H1 (cell line): ENCODE results near the gene ZNF385B. TPM values are rescaled to one million over a fixed set of nuclear protein-coding genes. Genes with fewer than 3 reads are reported as not detected.

Source experiments
- CTCF ChIA-PET: fragments of 300-600 bp; sonication (Branson Sonifier 250); formaldehyde crosslinking; loops from one replicate; lab custom pipeline; 2021; ENCODE audit not compliant: partially characterized antibody; lab: Charles Lee
- POLR2A ChIA-PET: fragments of 300-600 bp; sonication (Branson Sonifier 250); formaldehyde crosslinking; loops from one replicate; lab custom pipeline; 2021; ENCODE audit warnings: inconsistent platforms; ENCODE audit not compliant: partially characterized antibody; lab: Charles Lee
- DNase-seq, 2 experiments: peaks; one replicate each; pipeline versions ENCODE4 v3.0.0 to v3.0.0-alpha.2; 2010 to 2022; ENCODE audit warnings: low spot score in 2 of 2, low read depth in 1 of 2, mixed read lengths in 1 of 2
- FAIRE-seq: peaks from 2 replicates; lab custom pipeline; 2011; peaks lifted over from hg19 to GRCh38; lab: Jason Lieb, UNC
- H2AFZ ChIP-seq: 2 replicates; pipeline ENCODE4 v1.8.1; 2012; ENCODE audit warnings: low read length, inconsistent platforms
- H2AK5ac ChIP-seq: 2 replicates; pipeline ENCODE4 v1.6.1; 2013; ENCODE audit warnings: low read depth, low read length
- H2BK120ac ChIP-seq: replicated peaks from 2 replicates; pipeline ENCODE3; 2013; ENCODE audit warnings: low read depth, low read length, inconsistent platforms
- H2BK12ac ChIP-seq: 2 replicates; pipeline ENCODE4 v1.6.1; 2013; ENCODE audit warnings: low read depth, low read length
- H2BK15ac ChIP-seq: 2 replicates; pipeline ENCODE4 v1.6.1; 2013; ENCODE audit warnings: low read length
- H2BK20ac ChIP-seq: 2 replicates; pipeline ENCODE4 v1.6.1; 2013; ENCODE audit warnings: low read length
- H2BK5ac ChIP-seq: 2 replicates; pipeline ENCODE4 v1.6.1; 2013; ENCODE audit warnings: low read depth, low read length
- H3K14ac ChIP-seq: 2 replicates; pipeline ENCODE4 v1.6.1; 2013; ENCODE audit warnings: inconsistent platforms; ENCODE audit not compliant: insufficient read length
- H3K18ac ChIP-seq: 2 replicates; pipeline ENCODE4 v1.6.1; 2013; ENCODE audit warnings: low read length; ENCODE audit errors: extremely low read depth
- H3K23ac ChIP-seq: 2 replicates; pipeline ENCODE4 v1.6.1; 2013; ENCODE audit warnings: inconsistent platforms; ENCODE audit not compliant: insufficient read length
- H3K23me2 ChIP-seq: 2 replicates; pipeline ENCODE4 v1.6.1; 2013; ENCODE audit warnings: low read depth, low read length
- H3K27ac ChIP-seq: 2 replicates; pipeline ENCODE4 v1.6.1; 2011; ENCODE audit warnings: low read depth, low read length, inconsistent platforms
- H3K27me3 ChIP-seq, 4 experiments: replicated peaks in 1 of 4; 1 replicate in 1 of 4; 2 replicates in 3 of 4; pipeline versions ENCODE4 v1.6.1 to v1.8.1; 2011 to 2013; ENCODE audit warnings: low read length in 3 of 4, mild to moderate bottlenecking in 3 of 4, inconsistent platforms in 2 of 4, mixed read lengths in 2 of 4, moderate library complexity in 1 of 4; ENCODE audit not compliant: control insufficient read depth in 3 of 4, insufficient read depth in 3 of 4; ENCODE audit errors: extremely low read depth in 1 of 4
- H3K36me3 ChIP-seq, 4 experiments: 2 replicates each; pipeline versions ENCODE4 v1.6.1 to v1.8.1; 2011 to 2013; ENCODE audit warnings: mild to moderate bottlenecking in 4 of 4, low read length in 3 of 4, moderate library complexity in 2 of 4, control low read depth in 1 of 4, inconsistent platforms in 1 of 4; ENCODE audit not compliant: insufficient read depth in 4 of 4, control insufficient read depth in 2 of 4
- H3K4ac ChIP-seq: replicated peaks from 2 replicates; pipeline ENCODE3; 2013; ENCODE audit warnings: low read length, low read depth, mixed read lengths, inconsistent platforms; ENCODE audit not compliant: insufficient read length
- H3K4me1 ChIP-seq, 4 experiments: replicated peaks in 1 of 4; 1 replicate in 1 of 4; 2 replicates in 3 of 4; pipeline versions ENCODE4 v1.6.1 to v1.8.1; 2011 to 2013; ENCODE audit warnings: low read length in 3 of 4, inconsistent platforms in 2 of 4, mixed read lengths in 1 of 4; ENCODE audit not compliant: insufficient read depth in 4 of 4, control insufficient read depth in 3 of 4
- H3K4me2 ChIP-seq, 2 experiments: 2 replicates each; pipeline versions ENCODE4 v1.6.1 to v1.8.1; 2011 to 2013; ENCODE audit warnings: low read depth in 2 of 2, low read length in 2 of 2, control low read depth in 1 of 2, inconsistent platforms in 1 of 2, mild to moderate bottlenecking in 1 of 2; ENCODE audit not compliant: insufficient read depth in 1 of 2
- H3K4me3 ChIP-seq, 4 experiments: fragments of 200-600, 300-600 bp in 1 of 4; sonication (generic), shearing (Covaris generic), sonication (Bioruptor Twin) in 1 of 4; 2 replicates each; pipeline versions ENCODE4 v1.5.1 to v1.8.1; 2011 to 2016; ENCODE audit warnings: low read length in 4 of 4, low read depth in 3 of 4, control low read depth in 2 of 4, inconsistent platforms in 2 of 4, mild to moderate bottlenecking in 2 of 4, mixed read lengths in 1 of 4, moderate library complexity in 1 of 4; ENCODE audit not compliant: insufficient read depth in 2 of 4; ENCODE audit errors: extremely low read depth in 1 of 4
- H3K56ac ChIP-seq: replicated peaks from 2 replicates; pipeline ENCODE3; 2013; ENCODE audit warnings: low read depth, mild to moderate bottlenecking, mixed read lengths, low read length, inconsistent platforms; ENCODE audit not compliant: insufficient read length
- H3K79me1 ChIP-seq: 2 replicates; pipeline ENCODE4 v1.6.1; 2013; ENCODE audit warnings: low read depth, low read length, control low read depth
- H3K79me2 ChIP-seq, 2 experiments: 2 replicates each; pipeline versions ENCODE4 v1.6.1 to v1.8.1; 2012 to 2013; ENCODE audit warnings: low read length in 2 of 2, mild to moderate bottlenecking in 2 of 2, inconsistent platforms in 1 of 2; ENCODE audit not compliant: insufficient read depth in 2 of 2, control insufficient read depth in 1 of 2
- H3K9ac ChIP-seq, 4 experiments: replicated peaks in 1 of 4; 1 replicate in 1 of 4; 2 replicates in 3 of 4; pipeline versions ENCODE4 v1.6.1 to v1.8.1; 2011 to 2013; ENCODE audit warnings: low read depth in 3 of 4, low read length in 3 of 4, control low read depth in 2 of 4, mild to moderate bottlenecking in 2 of 4, moderate library complexity in 2 of 4, inconsistent platforms in 1 of 4; ENCODE audit errors: extremely low read depth in 1 of 4
- H3K9me3 ChIP-seq, 2 experiments: 2 replicates each; pipeline versions ENCODE4 v1.6.1 to v1.8.1; 2012 to 2013; ENCODE audit warnings: mild to moderate bottlenecking in 2 of 2, moderate library complexity in 2 of 2, control low read depth in 1 of 2, inconsistent platforms in 1 of 2, low read depth in 1 of 2, low read length in 1 of 2, mixed read lengths in 1 of 2; ENCODE audit not compliant: insufficient read depth in 2 of 2
- H4K20me1 ChIP-seq, 2 experiments: replicated peaks in 1 of 2; 2 replicates each; pipeline versions ENCODE3 to v1.8.1; 2011 to 2013; ENCODE audit warnings: inconsistent platforms in 2 of 2, low read length in 2 of 2, mild to moderate bottlenecking in 1 of 2; ENCODE audit not compliant: insufficient read depth in 2 of 2, control insufficient read depth in 1 of 2
- H4K5ac ChIP-seq: 2 replicates; pipeline ENCODE4 v1.6.1; 2013; ENCODE audit warnings: low read length, low read depth, mixed read lengths, inconsistent platforms; ENCODE audit not compliant: insufficient read length
- H4K8ac ChIP-seq: 2 replicates; pipeline ENCODE4 v1.8.0; 2013; ENCODE audit warnings: mild to moderate bottlenecking, moderate library complexity, low read length, inconsistent platforms; ENCODE audit not compliant: insufficient read depth; ENCODE audit errors: extremely low read depth
- H4K91ac ChIP-seq: replicated peaks from 2 replicates; pipeline ENCODE3; 2013; ENCODE audit warnings: low read length, mixed read lengths, inconsistent platforms; ENCODE audit not compliant: insufficient read length
- CTCF ChIP-seq, 3 experiments: IDR thresholded peaks; 1 replicate in 2 of 3; 2 replicates in 1 of 3; pipeline versions ENCODE4 v1.5.1 to v1.6.1; 2011; ENCODE audit warnings: low read length in 3 of 3, mild to moderate bottlenecking in 3 of 3, inconsistent platforms in 2 of 3, low read depth in 1 of 3, moderate library complexity in 1 of 3; ENCODE audit not compliant: insufficient read depth in 1 of 3; ENCODE audit errors: control extremely low read depth in 1 of 3
- RAD21 ChIP-seq, 2 experiments: IDR thresholded peaks in 1 of 2; conservative IDR thresholded peaks in 1 of 2; 2 replicates each; pipeline ENCODE4 v1.6.1; 2011; ENCODE audit warnings: low read depth in 2 of 2, low read length in 2 of 2, improper control_type of control experiment in 1 of 2, inconsistent platforms in 1 of 2, mild to moderate bottlenecking in 1 of 2, moderate library complexity in 1 of 2
- ZNF274 ChIP-seq: IDR thresholded peaks from 2 replicates; pipeline ENCODE4 v1.7.0; 2012; ENCODE audit warnings: low read length, borderline replicate concordance; ENCODE audit errors: extremely low read depth
- WGBS, 2 experiments: shearing (Covaris generic) in 1 of 2; methylation state at CpG; one replicate each; pipeline versions ENCODE4 v1.1.6 to v1.1.7; 2013 to 2015; ENCODE audit warnings: low lambda C conversion rate in 2 of 2, mixed read lengths in 2 of 2, inconsistent platforms in 1 of 2, low coverage in 1 of 2, missing lambda C conversion rate in 1 of 2; ENCODE audit not compliant: insufficient replicate concordance in 2 of 2, insufficient coverage in 1 of 2, insufficient read length in 1 of 2; ENCODE audit errors: extremely low coverage in 1 of 2, missing lambda C conversion rate in 1 of 2; 5-methylcytosine and 5-hydroxymethylcytosine counted together
- polyA plus RNA-seq, 7 experiments: library from polyadenylated mRNA; depleted of rRNA in 3 of 7; stranded (reverse) in 5 of 7; unstranded in 2 of 7; fragments of >200 nt in 5 of 7; fragments of 200-250 nt in 2 of 7; gene quantifications; 1 replicate in 5 of 7; 2 replicates in 1 of 7; 4 replicates in 1 of 7; pipeline versions ENCODE4 v1.2.1 to v1.2.3, GENCODE V29; 2011 to 2013; ENCODE audit warnings: missing spikeins in 2 of 7, mixed read lengths in 2 of 7
- total RNA-seq: library from RNA; stranded (reverse); fragmentation: NEBNext Ultra II Directional; extraction: Animal tissue kit (Norgen Biotek cat#: 25700); gene quantifications from 2 replicates; pipeline ENCODE4 v1.2.1, GENCODE V29; 2021

Gene ZNF385B
- total and polyA plus RNA-seq, 2 of the 8 experiments (the other 6 are each of a cell fraction or from before 2014, with no cell fraction given), result 1.1 to 3.7 TPM

DNA sequence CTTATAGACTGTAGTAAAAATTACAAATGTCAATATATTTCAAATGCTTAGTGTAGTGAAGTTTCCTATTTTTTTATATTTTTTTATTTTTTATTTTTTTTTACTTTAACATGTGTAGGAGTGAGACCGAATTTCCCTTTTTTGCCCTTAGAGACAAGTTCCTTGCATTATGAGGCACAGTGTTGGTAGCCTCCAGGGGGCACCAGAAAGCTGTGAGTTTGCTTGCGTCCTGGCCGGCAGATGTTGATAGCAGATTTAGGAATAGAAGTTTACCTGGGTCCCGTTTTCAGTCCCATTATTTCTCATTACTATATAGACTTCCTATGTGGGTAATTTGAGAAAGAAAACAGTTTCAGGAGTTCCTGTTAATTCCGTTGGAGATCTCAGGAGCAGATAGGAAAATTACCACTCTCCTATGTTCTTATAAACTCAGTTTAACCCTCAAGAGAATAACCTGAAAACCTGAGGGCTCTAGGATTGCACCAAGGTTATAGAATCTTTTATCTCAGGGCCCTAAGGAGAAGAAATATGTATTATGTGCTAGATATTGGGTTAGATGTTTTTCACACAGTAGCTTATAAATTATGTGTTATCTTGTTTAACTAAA is 439.3 kb downstream of the ZNF385B start:
- WGBS, 2 experiments, result 33% methylated on average over 5 of the region's 5 CpGs; no CpG with 5 or more reads in 1 of the 2 experiments
- H2BK12ac ChIP-seq, result no peak overlapping the region
- no peak overlapping the region for H3K56ac ChIP-seq

More for the DNA sequence above, 439.3 kb downstream of the ZNF385B start:
- Histone ChIP-seq H3K36me3 (no peaks in the 10 kb centered on the region), H2AFZ (no peak overlapping the region), H3K4me2 (no peak overlapping the region), H4K8ac (no peak overlapping the region), H4K5ac (no peak overlapping the region), H3K4ac (no peak overlapping the region), H2BK15ac (no peak overlapping the region), H3K27ac (no peak overlapping the region), H3K27me3 (no peaks in the 10 kb centered on the region), H3K9ac (no peak overlapping the region), H3K4me1 (no peaks in the 10 kb centered on the region), H3K79me2 (no peaks in the 10 kb centered on the region), H2BK120ac (no peak overlapping the region), H3K18ac (no peak overlapping the region), H2BK20ac (no peak overlapping the region), H3K4me3 (no peak overlapping the region), H3K14ac (no peak overlapping the region), H4K91ac (no peak overlapping the region), H3K79me1 (no peaks in the 10 kb centered on the region), H3K23me2 (no peaks in the 10 kb centered on the region), H2BK5ac (no peak overlapping the region), H3K9me3 (no peaks in the 10 kb centered on the region), H2AK5ac (no peak overlapping the region), H3K23ac (no peak overlapping the region), H4K20me1 (no peaks in the 10 kb centered on the region)
- ChIA-PET CTCF (interaction anchor here (0.7 to 5.2 kb wide), 30 partner anchors 10 to 660 kb away, joined by 3 to 48 read pairs (median 4); no protein-coding TSS in a partner anchor), POLR2A (no interaction called here)
- TF ChIP-seq ZNF274, result no peak
- TF ChIP-seq RAD21 (IDR thresholded peaks at IDR 0.05 in 1 of 2, conservative IDR thresholded peaks at IDR 0.05 in 1 of 2; ENCODE audit: low read depth in 2 of 2, low read length in 2 of 2), result peak; percentile 92 to 94
- peak; percentile 68 to 90 (median 79) for TF ChIP-seq CTCF (IDR thresholded peaks at IDR 0.05; ENCODE audit: control extremely low read depth in 1 of 3, insufficient read depth in 1 of 3, low read depth in 1 of 3, low read length in 3 of 3)
- no peak for FAIRE-seq
- DNase-seq, result peak; percentile 53 to 81
